Measurements from ENCODE around the gene DEPDC4. TPM values are rescaled to one million over a fixed set of nuclear protein-coding genes. Genes with fewer than 3 reads are reported as not detected.

DEPDC4 gene
- total and polyA plus RNA-seq, 2 experiments from 2014 or later = 2.2 to 9.4 TPM

DNA sequence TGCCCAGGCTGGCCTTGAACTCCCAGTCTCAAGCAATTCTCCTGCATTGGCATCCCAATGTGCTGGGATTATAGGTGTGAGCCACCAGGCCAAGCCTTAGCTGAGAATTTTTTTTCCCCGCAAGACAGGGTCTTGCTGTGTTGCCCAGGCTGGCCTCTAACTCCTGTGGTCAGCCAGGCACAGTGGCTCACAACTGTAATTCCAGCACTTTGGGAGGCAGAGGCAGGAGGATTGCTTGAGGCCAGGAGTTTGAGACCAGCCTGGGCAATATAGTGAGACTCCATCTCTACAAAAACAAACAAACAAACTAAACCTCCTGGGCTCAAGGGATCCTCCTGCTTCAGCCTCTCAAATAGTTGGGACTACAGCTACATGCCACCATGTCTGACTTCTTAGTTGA, 27.3 kb downstream of the DEPDC4 start:
- H3K27me3 Mint-ChIP-seq (ENCODE audit: insufficient read depth, low read depth, poor library complexity) = no peaks in the 10 kb centered on the region
- no peak for TF ChIP-seq STAT1 (IDR thresholded peaks at IDR 0.05; ENCODE audit: unreplicated experiment)
- TF ChIP-seq, protein P1, sequence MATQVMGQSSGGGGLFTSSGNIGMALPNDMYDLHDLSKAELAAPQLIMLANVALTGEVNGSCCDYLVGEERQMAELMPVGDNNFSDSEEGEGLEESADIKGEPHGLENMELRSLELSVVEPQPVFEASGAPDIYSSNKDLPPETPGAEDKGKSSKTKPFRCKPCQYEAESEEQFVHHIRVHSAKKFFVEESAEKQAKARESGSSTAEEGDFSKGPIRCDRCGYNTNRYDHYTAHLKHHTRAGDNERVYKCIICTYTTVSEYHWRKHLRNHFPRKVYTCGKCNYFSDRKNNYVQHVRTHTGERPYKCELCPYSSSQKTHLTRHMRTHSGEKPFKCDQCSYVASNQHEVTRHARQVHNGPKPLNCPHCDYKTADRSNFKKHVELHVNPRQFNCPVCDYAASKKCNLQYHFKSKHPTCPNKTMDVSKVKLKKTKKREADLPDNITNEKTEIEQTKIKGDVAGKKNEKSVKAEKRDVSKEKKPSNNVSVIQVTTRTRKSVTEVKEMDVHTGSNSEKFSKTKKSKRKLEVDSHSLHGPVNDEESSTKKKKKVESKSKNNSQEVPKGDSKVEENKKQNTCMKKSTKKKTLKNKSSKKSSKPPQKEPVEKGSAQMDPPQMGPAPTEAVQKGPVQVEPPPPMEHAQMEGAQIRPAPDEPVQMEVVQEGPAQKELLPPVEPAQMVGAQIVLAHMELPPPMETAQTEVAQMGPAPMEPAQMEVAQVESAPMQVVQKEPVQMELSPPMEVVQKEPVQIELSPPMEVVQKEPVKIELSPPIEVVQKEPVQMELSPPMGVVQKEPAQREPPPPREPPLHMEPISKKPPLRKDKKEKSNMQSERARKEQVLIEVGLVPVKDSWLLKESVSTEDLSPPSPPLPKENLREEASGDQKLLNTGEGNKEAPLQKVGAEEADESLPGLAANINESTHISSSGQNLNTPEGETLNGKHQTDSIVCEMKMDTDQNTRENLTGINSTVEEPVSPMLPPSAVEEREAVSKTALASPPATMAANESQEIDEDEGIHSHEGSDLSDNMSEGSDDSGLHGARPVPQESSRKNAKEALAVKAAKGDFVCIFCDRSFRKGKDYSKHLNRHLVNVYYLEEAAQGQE (IDR thresholded peaks at IDR 0.05; ENCODE audit: unreplicated experiment) = no peak
- TF ChIP-seq EZH2 (IDR thresholded peaks at IDR 0.05; ENCODE audit: low read depth, unreplicated experiment) = no peak
- TF ChIP-seq POLR2AphosphoS5 (IDR thresholded peaks at IDR 0.05; ENCODE audit: low read depth) = no peak
- TF ChIP-seq, protein P2, sequence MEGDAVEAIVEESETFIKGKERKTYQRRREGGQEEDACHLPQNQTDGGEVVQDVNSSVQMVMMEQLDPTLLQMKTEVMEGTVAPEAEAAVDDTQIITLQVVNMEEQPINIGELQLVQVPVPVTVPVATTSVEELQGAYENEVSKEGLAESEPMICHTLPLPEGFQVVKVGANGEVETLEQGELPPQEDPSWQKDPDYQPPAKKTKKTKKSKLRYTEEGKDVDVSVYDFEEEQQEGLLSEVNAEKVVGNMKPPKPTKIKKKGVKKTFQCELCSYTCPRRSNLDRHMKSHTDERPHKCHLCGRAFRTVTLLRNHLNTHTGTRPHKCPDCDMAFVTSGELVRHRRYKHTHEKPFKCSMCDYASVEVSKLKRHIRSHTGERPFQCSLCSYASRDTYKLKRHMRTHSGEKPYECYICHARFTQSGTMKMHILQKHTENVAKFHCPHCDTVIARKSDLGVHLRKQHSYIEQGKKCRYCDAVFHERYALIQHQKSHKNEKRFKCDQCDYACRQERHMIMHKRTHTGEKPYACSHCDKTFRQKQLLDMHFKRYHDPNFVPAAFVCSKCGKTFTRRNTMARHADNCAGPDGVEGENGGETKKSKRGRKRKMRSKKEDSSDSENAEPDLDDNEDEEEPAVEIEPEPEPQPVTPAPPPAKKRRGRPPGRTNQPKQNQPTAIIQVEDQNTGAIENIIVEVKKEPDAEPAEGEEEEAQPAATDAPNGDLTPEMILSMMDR (conservative IDR thresholded peaks at IDR 0.05; ENCODE audit: low read depth in 2 of 2) = no peak
- TF ChIP-seq ZNF331 (CRISPR knock-in tag; IDR thresholded peaks at IDR 0.05; ENCODE audit: low read depth) = no peak
- TF ChIP-seq, protein P3, sequence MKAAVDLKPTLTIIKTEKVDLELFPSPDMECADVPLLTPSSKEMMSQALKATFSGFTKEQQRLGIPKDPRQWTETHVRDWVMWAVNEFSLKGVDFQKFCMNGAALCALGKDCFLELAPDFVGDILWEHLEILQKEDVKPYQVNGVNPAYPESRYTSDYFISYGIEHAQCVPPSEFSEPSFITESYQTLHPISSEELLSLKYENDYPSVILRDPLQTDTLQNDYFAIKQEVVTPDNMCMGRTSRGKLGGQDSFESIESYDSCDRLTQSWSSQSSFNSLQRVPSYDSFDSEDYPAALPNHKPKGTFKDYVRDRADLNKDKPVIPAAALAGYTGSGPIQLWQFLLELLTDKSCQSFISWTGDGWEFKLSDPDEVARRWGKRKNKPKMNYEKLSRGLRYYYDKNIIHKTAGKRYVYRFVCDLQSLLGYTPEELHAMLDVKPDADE (IDR thresholded peaks at IDR 0.05) = no peak
- TF ChIP-seq EZH2phosphoT487 (IDR thresholded peaks at IDR 0.05; ENCODE audit: unreplicated experiment) = no peak
- no peak for TF ChIP-seq NANOG (IDR thresholded peaks at IDR 0.05; ENCODE audit: borderline replicate concordance)
- no peak for TF ChIP-seq ZNF114 (CRISPR knock-in tag; IDR thresholded peaks at IDR 0.05)
- TF ChIP-seq, protein P4, sequence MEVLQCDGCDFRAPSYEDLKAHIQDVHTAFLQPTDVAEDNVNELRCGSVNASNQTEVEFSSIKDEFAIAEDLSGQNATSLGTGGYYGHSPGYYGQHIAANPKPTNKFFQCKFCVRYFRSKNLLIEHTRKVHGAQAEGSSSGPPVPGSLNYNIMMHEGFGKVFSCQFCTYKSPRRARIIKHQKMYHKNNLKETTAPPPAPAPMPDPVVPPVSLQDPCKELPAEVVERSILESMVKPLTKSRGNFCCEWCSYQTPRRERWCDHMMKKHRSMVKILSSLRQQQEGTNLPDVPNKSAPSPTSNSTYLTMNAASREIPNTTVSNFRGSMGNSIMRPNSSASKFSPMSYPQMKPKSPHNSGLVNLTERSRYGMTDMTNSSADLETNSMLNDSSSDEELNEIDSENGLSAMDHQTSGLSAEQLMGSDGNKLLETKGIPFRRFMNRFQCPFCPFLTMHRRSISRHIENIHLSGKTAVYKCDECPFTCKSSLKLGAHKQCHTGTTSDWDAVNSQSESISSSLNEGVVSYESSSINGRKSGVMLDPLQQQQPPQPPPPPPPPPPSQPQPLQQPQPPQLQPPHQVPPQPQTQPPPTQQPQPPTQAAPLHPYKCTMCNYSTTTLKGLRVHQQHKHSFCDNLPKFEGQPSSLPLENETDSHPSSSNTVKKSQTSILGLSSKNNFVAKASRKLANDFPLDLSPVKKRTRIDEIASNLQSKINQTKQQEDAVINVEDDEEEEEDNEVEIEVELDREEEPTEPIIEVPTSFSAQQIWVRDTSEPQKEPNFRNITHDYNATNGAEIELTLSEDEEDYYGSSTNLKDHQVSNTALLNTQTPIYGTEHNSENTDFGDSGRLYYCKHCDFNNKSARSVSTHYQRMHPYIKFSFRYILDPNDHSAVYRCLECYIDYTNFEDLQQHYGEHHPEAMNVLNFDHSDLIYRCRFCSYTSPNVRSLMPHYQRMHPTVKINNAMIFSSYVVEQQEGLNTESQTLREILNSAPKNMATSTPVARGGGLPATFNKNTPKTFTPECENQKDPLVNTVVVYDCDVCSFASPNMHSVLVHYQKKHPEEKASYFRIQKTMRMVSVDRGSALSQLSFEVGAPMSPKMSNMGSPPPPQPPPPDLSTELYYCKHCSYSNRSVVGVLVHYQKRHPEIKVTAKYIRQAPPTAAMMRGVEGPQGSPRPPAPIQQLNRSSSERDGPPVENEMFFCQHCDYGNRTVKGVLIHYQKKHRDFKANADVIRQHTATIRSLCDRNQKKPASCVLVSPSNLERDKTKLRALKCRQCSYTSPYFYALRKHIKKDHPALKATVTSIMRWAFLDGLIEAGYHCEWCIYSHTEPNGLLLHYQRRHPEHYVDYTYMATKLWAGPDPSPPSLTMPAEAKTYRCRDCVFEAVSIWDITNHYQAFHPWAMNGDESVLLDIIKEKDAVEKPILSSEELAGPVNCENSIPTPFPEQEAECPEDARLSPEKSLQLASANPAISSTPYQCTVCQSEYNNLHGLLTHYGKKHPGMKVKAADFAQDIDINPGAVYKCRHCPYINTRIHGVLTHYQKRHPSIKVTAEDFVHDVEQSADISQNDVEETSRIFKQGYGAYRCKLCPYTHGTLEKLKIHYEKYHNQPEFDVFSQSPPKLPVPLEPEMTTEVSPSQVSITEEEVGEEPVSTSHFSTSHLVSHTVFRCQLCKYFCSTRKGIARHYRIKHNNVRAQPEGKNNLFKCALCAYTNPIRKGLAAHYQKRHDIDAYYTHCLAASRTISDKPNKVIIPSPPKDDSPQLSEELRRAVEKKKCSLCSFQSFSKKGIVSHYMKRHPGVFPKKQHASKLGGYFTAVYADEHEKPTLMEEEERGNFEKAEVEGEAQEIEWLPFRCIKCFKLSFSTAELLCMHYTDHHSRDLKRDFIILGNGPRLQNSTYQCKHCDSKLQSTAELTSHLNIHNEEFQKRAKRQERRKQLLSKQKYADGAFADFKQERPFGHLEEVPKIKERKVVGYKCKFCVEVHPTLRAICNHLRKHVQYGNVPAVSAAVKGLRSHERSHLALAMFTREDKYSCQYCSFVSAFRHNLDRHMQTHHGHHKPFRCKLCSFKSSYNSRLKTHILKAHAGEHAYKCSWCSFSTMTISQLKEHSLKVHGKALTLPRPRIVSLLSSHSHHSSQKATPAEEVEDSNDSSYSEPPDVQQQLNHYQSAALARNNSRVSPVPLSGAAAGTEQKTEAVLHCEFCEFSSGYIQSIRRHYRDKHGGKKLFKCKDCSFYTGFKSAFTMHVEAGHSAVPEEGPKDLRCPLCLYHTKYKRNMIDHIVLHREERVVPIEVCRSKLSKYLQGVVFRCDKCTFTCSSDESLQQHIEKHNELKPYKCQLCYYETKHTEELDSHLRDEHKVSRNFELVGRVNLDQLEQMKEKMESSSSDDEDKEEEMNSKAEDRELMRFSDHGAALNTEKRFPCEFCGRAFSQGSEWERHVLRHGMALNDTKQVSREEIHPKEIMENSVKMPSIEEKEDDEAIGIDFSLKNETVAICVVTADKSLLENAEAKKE (CRISPR knock-in tag; IDR thresholded peaks at IDR 0.05) = no peak
- TF ChIP-seq JUNB (IDR thresholded peaks at IDR 0.05; ENCODE audit: unreplicated experiment) = no peak
- no peak for TF ChIP-seq CREB1 (CRISPR knock-in tag; IDR thresholded peaks at IDR 0.05; ENCODE audit: low read depth)
- Histone ChIP-seq H2AFZ (no peak overlapping the region), H3K4me3 (no peak overlapping the region), H4K20me1 (replicated peaks; ENCODE audit: insufficient read depth) (no peaks in the 10 kb centered on the region), H3K4me1 (ENCODE audit: insufficient read depth) (no peaks in the 10 kb centered on the region), H3K27me3 (ENCODE audit: insufficient read depth) (no peaks in the 10 kb centered on the region), H3K79me2 (replicated peaks; ENCODE audit: insufficient read depth) (no peaks in the 10 kb centered on the region), H3K27ac (ENCODE audit: low read depth) (no peak overlapping the region), H3K9me2 (ENCODE audit: insufficient read depth) (no peaks in the 10 kb centered on the region), H3K4me2 (no peak overlapping the region), H3F3A (replicated peaks; ENCODE audit: low read depth) (no peaks in the 10 kb centered on the region), H3K36me3 (ENCODE audit: insufficient read depth) (no peaks in the 10 kb centered on the region)
- no peak for DNase-seq (ENCODE audit: low spot score)
- H3K9me3 Mint-ChIP-seq = no peaks in the 10 kb centered on the region
- H3K27ac Mint-ChIP-seq = no peak overlapping the region
- H3K36me3 Mint-ChIP-seq (ENCODE audit: low read depth) = peaks cover 6% of the 10 kb centered on the region; the same call in 2 of the 3 replicates
- no peak overlapping the region for H3K4me3 Mint-ChIP-seq
- no peaks in the 10 kb centered on the region for H3K4me1 Mint-ChIP-seq
- ATAC-seq = no peak
